Fibroblast of skin of left biceps (primary cell): Measurements from ENCODE around the gene MYRF.
A peak's percentile ranks its signal among the peaks of the same experiment; 100 is the strongest.

Experiments
- DNase-seq, 2 experiments: peaks; one replicate each; pipeline ENCODE4 v3.0.0-alpha.2; 2013; ENCODE audit warnings: low read depth in 2 of 2

MYRF gene

GRCh38 chr11:61718621-61719302 lies 33.7 kb upstream of the MYRF start:
- peak; percentile 22 to 41 for DNase-seq

- no peak for DNase-seq
Measured at GRCh38 chr11:61719978-61720377, 32.5 kb upstream of the MYRF start.

- no peak for DNase-seq
Measured at GRCh38 chr11:61720597-61720996, 31.8 kb upstream of the MYRF start.

- DNase-seq, result no peak
Measured at GRCh38 chr11:61724437-61724836, 28.0 kb upstream of the MYRF start.

GRCh38 chr11:61725781-61726231 lies 26.6 kb upstream of the MYRF start:
- DNase-seq, result no peak

- DNase-seq, result no peak
Measured at GRCh38 chr11:61726775-61727174, 25.7 kb upstream of the MYRF start.

GRCh38 chr11:61727401-61727811 lies 25.0 kb upstream of the MYRF start:
- DNase-seq, result no peak

- DNase-seq, result no peak
Measured at GRCh38 chr11:61728066-61728939, 24.1 kb upstream of the MYRF start.

- DNase-seq, result no peak
Measured at GRCh38 chr11:61728940-61729219, 23.6 kb upstream of the MYRF start.

GRCh38 chr11:61730240-61730994 lies 22.0 kb upstream of the MYRF start:
- DNase-seq, result no peak

GRCh38 chr11:61731211-61731951 lies 21.1 kb upstream of the MYRF start:
- no peak for DNase-seq

GRCh38 chr11:61731952-61732675 lies 20.3 kb upstream of the MYRF start:
- no peak for DNase-seq

GRCh38 chr11:61732705-61733104 lies 19.7 kb upstream of the MYRF start:
- DNase-seq, result no peak

- DNase-seq, result peak; percentile 20 to 34
Measured at GRCh38 chr11:61733120-61733978, 19.1 kb upstream of the MYRF start.

- no peak for DNase-seq
Measured at GRCh38 chr11:61734767-61735166, 17.7 kb upstream of the MYRF start.

GRCh38 chr11:61735391-61735790 lies 17.0 kb upstream of the MYRF start:
- DNase-seq, result no peak

- no peak for DNase-seq
Measured at GRCh38 chr11:61736310-61736709, 16.1 kb upstream of the MYRF start.

GRCh38 chr11:61737131-61737530 lies 15.3 kb upstream of the MYRF start:
- no peak for DNase-seq

- DNase-seq, result no peak
Measured at GRCh38 chr11:61737636-61738386, 14.6 kb upstream of the MYRF start.
